Natural killer cell treated with Interleukin-12 subunit alpha and Interleukin-12 subunit beta and Interleukin-15 and Interleukin-18, amount 100 ng/mL, for 72 hours (primary cell): ENCODE data around the gene IRS2. TPM values are rescaled to one million over a fixed set of nuclear protein-coding genes. Genes with fewer than 3 reads are reported as not detected.

Experiments
- ATAC-seq, 2 donors: fragments of 150-1000 bp; cut with Tn5 transposase in 1 of 2; sonication (Bioruptor Pico), chemical (Tn5 transposase) in 1 of 2; 2 replicates each; pipeline ENCODE4 v1.10.0; 2021
- DNase-seq: peaks from one replicate; pipeline ENCODE4 v3.0.0; 2022; ENCODE audit warnings: low spot score
- H3K27ac Mint-ChIP-seq, 2 donors: 1 replicate in 1 of 2; 2 replicates in 1 of 2; pipeline ENCODE4 v1.8.0; 2022; ENCODE audit warnings: mixed read lengths in 2 of 2, mild to moderate bottlenecking in 1 of 2, moderate library complexity in 1 of 2
- H3K27me3 Mint-ChIP-seq, 2 donors: 1 replicate in 1 of 2; 2 replicates in 1 of 2; pipeline ENCODE4 v1.8.0; 2022; ENCODE audit warnings: mixed read lengths in 2 of 2
- H3K36me3 Mint-ChIP-seq: one replicate; pipeline ENCODE4 v1.8.0; 2022; ENCODE audit warnings: mixed read lengths
- H3K4me1 Mint-ChIP-seq, 2 donors: 1 replicate in 1 of 2; 2 replicates in 1 of 2; pipeline ENCODE4 v1.8.0; 2022; ENCODE audit warnings: low read depth in 2 of 2, mixed read lengths in 2 of 2, mild to moderate bottlenecking in 1 of 2
- H3K4me3 Mint-ChIP-seq: one replicate; pipeline ENCODE4 v1.8.0; 2022; ENCODE audit warnings: mixed read lengths
- H3K9me3 Mint-ChIP-seq: 2 replicates; pipeline ENCODE4 v1.8.0; 2022; ENCODE audit warnings: mixed read lengths
- total RNA-seq, 2 donors: library from RNA; stranded (reverse); gene quantifications; one replicate each; pipeline ENCODE4 v1.2.3, GENCODE V29; 2022

Gene IRS2
- total RNA-seq, 2 donors from 2014 or later, result 0.95 to 1.1 TPM

- no peaks in the 10 kb centered on the region for H3K9me3 Mint-ChIP-seq
- H3K36me3 Mint-ChIP-seq, result no peaks in the 10 kb centered on the region
- peaks cover 8 to 9% of the 10 kb centered on the region in 2 donors for H3K4me1 Mint-ChIP-seq
- H3K27me3 Mint-ChIP-seq, result no peaks in the 10 kb centered on the region
- ATAC-seq (no peak), DNase-seq (no peak)
- no peak overlapping the region for H3K4me3 Mint-ChIP-seq
- no peak overlapping the region for H3K27ac Mint-ChIP-seq
Observed at GRCh38 chr13:109768176-109768575, 18.2 kb downstream of the IRS2 start.

DNA sequence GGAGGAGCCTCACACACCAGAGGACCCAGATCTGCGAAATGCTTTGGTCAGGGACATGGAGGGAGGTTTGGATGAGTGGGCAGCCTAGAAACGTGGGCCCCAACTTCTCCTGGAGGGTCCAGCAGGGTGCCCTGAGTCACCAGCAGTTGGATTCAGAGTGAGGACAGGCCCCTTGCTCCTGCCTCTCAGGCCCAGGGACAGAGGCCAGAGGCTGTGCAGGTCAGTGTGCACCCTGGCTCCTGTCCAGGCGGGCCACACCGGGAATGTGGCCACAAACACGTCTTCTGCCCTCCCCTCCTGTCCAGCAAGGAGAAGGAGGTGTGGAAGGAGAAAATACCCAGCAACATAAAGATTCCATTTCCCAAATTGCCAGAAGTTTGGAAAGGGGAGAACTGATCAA lies 19.4 kb downstream of the IRS2 start:
- H3K4me3 Mint-ChIP-seq, result no peak overlapping the region
- no peaks in the 10 kb centered on the region for H3K27me3 Mint-ChIP-seq
- no peak overlapping the region for H3K27ac Mint-ChIP-seq
- H3K9me3 Mint-ChIP-seq, result no peaks in the 10 kb centered on the region
- DNase-seq, result no peak
- ATAC-seq, result no peak
- H3K4me1 Mint-ChIP-seq, result peaks cover 8 to 9% of the 10 kb centered on the region in 2 donors
- no peaks in the 10 kb centered on the region for H3K36me3 Mint-ChIP-seq

GRCh38 chr13:109764470-109765291 lies 21.7 kb downstream of the IRS2 start:
- no peak overlapping the region for H3K27ac Mint-ChIP-seq
- H3K4me1 Mint-ChIP-seq, result peaks cover 8 to 9% of the 10 kb centered on the region in 2 donors
- no peaks in the 10 kb centered on the region for H3K27me3 Mint-ChIP-seq
- ATAC-seq, result no peak
- DNase-seq, result no peak
- H3K9me3 Mint-ChIP-seq, result no peaks in the 10 kb centered on the region
- no peaks in the 10 kb centered on the region for H3K36me3 Mint-ChIP-seq
- H3K4me3 Mint-ChIP-seq, result no peak overlapping the region

- H3K36me3 Mint-ChIP-seq, result no peaks in the 10 kb centered on the region
- H3K4me1 Mint-ChIP-seq, result peaks cover 8 to 11% of the 10 kb centered on the region in 2 donors
- H3K27me3 Mint-ChIP-seq, result no peaks in the 10 kb centered on the region
- ATAC-seq (no peak), DNase-seq (no peak)
- H3K27ac Mint-ChIP-seq, result no peak overlapping the region
- H3K4me3 Mint-ChIP-seq, result no peak overlapping the region
- no peaks in the 10 kb centered on the region for H3K9me3 Mint-ChIP-seq
Observed at GRCh38 chr13:109764045-109764444, 22.3 kb downstream of the IRS2 start.

GRCh38 chr13:109762791-109763190 lies 23.6 kb downstream of the IRS2 start:
- no peaks in the 10 kb centered on the region for H3K9me3 Mint-ChIP-seq
- peaks cover 8 to 18% of the 10 kb centered on the region in 2 donors for H3K4me1 Mint-ChIP-seq
- no peak overlapping the region for H3K27ac Mint-ChIP-seq
- H3K36me3 Mint-ChIP-seq, result no peaks in the 10 kb centered on the region
- no peaks in the 10 kb centered on the region for H3K27me3 Mint-ChIP-seq
- no peak overlapping the region for H3K4me3 Mint-ChIP-seq
- DNase-seq (no peak), ATAC-seq (no peak)

DNA sequence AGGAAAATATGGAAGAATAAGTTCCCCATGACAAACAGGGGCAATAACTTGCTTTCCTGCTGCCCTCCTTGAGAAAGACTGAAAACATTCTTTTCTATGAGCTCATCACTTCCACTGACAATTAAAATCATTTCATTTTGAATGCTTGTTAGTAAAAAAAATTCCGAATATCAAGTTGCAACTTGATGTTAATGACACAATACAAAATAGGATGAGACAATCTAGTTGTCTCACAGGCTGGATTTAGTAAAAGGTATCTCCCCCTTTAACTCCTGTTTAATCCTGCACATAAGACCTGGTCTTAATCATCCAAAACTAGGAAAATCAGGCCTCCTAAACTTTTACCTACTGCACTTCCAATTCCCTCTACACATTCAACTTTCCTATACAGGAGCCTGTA lies 24.7 kb downstream of the IRS2 start:
- H3K4me1 Mint-ChIP-seq, result peaks cover 8 to 17% of the 10 kb centered on the region in 2 donors
- no peaks in the 10 kb centered on the region for H3K27me3 Mint-ChIP-seq
- DNase-seq, result no peak
- no peaks in the 10 kb centered on the region for H3K36me3 Mint-ChIP-seq
- H3K4me3 Mint-ChIP-seq, result no peak overlapping the region
- no peaks in the 10 kb centered on the region for H3K9me3 Mint-ChIP-seq
- ATAC-seq, result no peak
- H3K27ac Mint-ChIP-seq, result no peak overlapping the region

DNA sequence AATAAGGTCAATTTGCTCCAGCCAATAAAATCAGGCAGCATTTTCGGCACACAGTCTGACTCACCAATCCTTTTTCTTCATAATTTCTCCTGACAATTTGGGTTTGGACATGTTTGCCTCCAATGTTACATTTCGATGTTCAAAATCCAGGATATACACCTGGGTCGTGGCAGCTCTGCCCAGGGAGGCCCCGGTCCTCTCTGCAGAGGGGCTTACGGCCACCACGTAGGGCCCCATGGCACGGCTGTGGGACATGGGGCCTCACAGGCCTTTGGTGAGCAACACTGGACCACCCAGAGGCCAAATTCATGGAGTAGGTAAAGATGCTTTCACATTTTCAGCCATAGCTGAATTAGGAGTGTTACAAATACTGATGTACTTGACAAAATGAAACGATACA lies 25.4 kb downstream of the IRS2 start:
- no peak overlapping the region for H3K27ac Mint-ChIP-seq
- peaks cover 8 to 14% of the 10 kb centered on the region in 2 donors for H3K4me1 Mint-ChIP-seq

DNA sequence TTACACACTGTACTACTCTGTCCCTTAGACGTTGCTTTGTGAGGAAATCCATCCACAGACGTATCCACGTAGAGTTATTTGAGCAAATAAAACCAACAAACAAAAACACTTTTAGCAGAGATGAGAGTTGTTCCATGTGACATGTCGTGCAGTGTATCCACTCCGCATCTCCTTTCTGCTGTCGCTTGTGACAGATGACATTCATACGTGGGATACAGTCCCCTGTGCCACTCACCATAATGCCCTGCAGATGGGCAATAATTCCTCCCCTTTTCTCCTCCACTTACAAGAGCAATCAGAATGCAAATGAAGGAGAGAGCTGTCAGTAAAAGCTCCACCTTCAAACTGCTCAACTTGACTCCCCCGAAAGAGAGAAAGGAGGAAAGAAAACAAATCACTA lies 26.0 kb downstream of the IRS2 start:
- DNase-seq, result no peak
- Mint-ChIP-seq H3K36me3 (no peaks in the 10 kb centered on the region), H3K4me3 (no peak overlapping the region), H3K4me1 (peaks cover 8 to 14% of the 10 kb centered on the region in 2 donors), H3K27me3 (no peaks in the 10 kb centered on the region), H3K27ac (no peak overlapping the region), H3K9me3 (no peaks in the 10 kb centered on the region)
- ATAC-seq, result no peak

More for the DNA sequence above, 25.4 kb downstream of the IRS2 start:
- ATAC-seq, result no peak
- Mint-ChIP-seq H3K36me3 (no peaks in the 10 kb centered on the region), H3K27me3 (no peaks in the 10 kb centered on the region), H3K4me3 (no peak overlapping the region), H3K9me3 (no peaks in the 10 kb centered on the region)
- no peak for DNase-seq

GRCh38 chr13:109759609-109760008 lies 26.8 kb downstream of the IRS2 start:
- Mint-ChIP-seq H3K4me1 (peaks cover 2 to 10% of the 10 kb centered on the region in 2 donors), H3K27ac (no peak overlapping the region), H3K27me3 (no peaks in the 10 kb centered on the region), H3K4me3 (no peak overlapping the region), H3K36me3 (no peaks in the 10 kb centered on the region), H3K9me3 (no peaks in the 10 kb centered on the region)
- DNase-seq (no peak), ATAC-seq (no peak)

DNA sequence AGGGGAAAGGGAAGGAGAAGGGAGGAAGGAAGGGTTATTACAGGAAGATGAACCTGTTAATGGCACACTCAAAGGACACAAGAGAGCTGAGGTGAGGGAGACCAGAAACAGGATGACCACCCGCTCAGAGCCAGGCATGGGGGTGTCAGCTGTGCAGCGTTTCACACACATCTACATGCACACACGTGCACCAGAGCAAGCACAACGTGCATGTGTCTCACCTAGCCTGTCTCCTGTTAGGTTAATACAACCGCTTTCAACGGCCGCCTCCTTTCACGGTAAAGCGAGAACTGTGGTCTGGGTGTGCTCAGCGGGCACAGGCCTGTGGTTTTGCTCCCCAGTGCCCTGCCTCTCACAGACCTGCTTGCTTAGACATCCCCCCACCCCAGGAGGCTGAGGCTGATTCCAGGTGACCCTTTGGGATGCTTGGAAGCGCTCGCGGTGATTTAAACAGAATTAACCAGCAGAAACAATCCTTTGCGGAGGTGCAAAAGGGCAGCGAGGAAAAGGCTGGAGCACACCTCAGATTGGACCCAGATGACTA lies 27.4 kb downstream of the IRS2 start:
- ATAC-seq, result no peak
- Mint-ChIP-seq H3K27me3 (no peaks in the 10 kb centered on the region), H3K36me3 (no peaks in the 10 kb centered on the region), H3K4me3 (no peak overlapping the region), H3K4me1 (peaks cover 0 to 8% of the 10 kb centered on the region in 2 donors), H3K27ac (no peak overlapping the region), H3K9me3 (no peaks in the 10 kb centered on the region)
- no peak for DNase-seq

GRCh38 chr13:109756778-109757177 lies 29.6 kb downstream of the IRS2 start:
- H3K27me3 Mint-ChIP-seq, result no peaks in the 10 kb centered on the region
- H3K4me1 Mint-ChIP-seq, result peaks cover 0 to 8% of the 10 kb centered on the region in 2 donors
- H3K4me3 Mint-ChIP-seq, result no peak overlapping the region
- ATAC-seq (no peak), DNase-seq (no peak)
- no peaks in the 10 kb centered on the region for H3K36me3 Mint-ChIP-seq
- H3K9me3 Mint-ChIP-seq, result no peaks in the 10 kb centered on the region
- no peak overlapping the region for H3K27ac Mint-ChIP-seq

- Mint-ChIP-seq H3K9me3 (no peaks in the 10 kb centered on the region), H3K27me3 (no peaks in the 10 kb centered on the region), H3K4me1 (peaks cover 0 to 8% of the 10 kb centered on the region in 2 donors), H3K36me3 (no peaks in the 10 kb centered on the region), H3K4me3 (no peak overlapping the region), H3K27ac (no peak overlapping the region)
- ATAC-seq (no peak), DNase-seq (no peak)
Observed at GRCh38 chr13:109755997-109756396, 30.4 kb downstream of the IRS2 start.

GRCh38 chr13:109755551-109755950 lies 30.8 kb downstream of the IRS2 start:
- H3K27me3 Mint-ChIP-seq, result no peaks in the 10 kb centered on the region
- DNase-seq, result no peak
- no peak overlapping the region for H3K4me3 Mint-ChIP-seq
- ATAC-seq, result no peak
- no peak overlapping the region for H3K27ac Mint-ChIP-seq
- H3K4me1 Mint-ChIP-seq, result peaks cover 0 to 8% of the 10 kb centered on the region in 2 donors
- no peaks in the 10 kb centered on the region for H3K9me3 Mint-ChIP-seq
- no peaks in the 10 kb centered on the region for H3K36me3 Mint-ChIP-seq

GRCh38 chr13:109751477-109751876 lies 34.9 kb downstream of the IRS2 start:
- ATAC-seq (no peak), DNase-seq (no peak)
- Mint-ChIP-seq H3K9me3 (no peaks in the 10 kb centered on the region), H3K27ac (no peak overlapping the region), H3K4me1 (no peaks in the 10 kb centered on the region), H3K4me3 (no peak overlapping the region), H3K36me3 (no peaks in the 10 kb centered on the region), H3K27me3 (peaks cover 0 to 5% of the 10 kb centered on the region in 2 donors)
